GM12892 (cell line): ENCODE data around the gene KCNT1.

ENCODE experiments used
- POLR2A ChIP-seq: IDR thresholded peaks from 2 replicates; pipeline ENCODE4 v1.6.1; 2011; ENCODE audit warnings: low read depth, low read length, control low read depth
- POLR2AphosphoS5 ChIP-seq: IDR thresholded peaks from 2 replicates; pipeline ENCODE4 v1.6.1; 2011; ENCODE audit warnings: low read depth, low read length, control low read depth
- TAF1 ChIP-seq: IDR thresholded peaks from 2 replicates; pipeline ENCODE4 v1.6.1; 2011; ENCODE audit warnings: low read depth, mild to moderate bottlenecking, control low read depth, low read length, borderline replicate concordance

GRCh38 chr9:135770203-135770535 lies 68.2 kb downstream of the KCNT1 start:
- TF ChIP-seq POLR2AphosphoS5 = no peak
- no peak for TF ChIP-seq TAF1
- no peak for TF ChIP-seq POLR2A
